Measurements from ENCODE around the gene GSX2. TPM values are rescaled to one million over a fixed set of nuclear protein-coding genes. Genes with fewer than 3 reads are reported as not detected.

The GSX2 gene
- total and polyA plus RNA-seq, 2 experiments from 2014 or later, result not detected

GRCh38 chr4:54095110-54095825 lies 4.7 kb upstream of the GSX2 start:
- H3K36me3 ChIP-seq, result no peaks in the 10 kb centered on the region
- no peak for TF ChIP-seq CTCF (IDR thresholded peaks at IDR 0.05; ENCODE audit: low read depth, low read length)
- no peak for DNase-seq (ENCODE audit: low read depth in 1 of 2, low spot score in 1 of 2)
- no peak overlapping the region for H3K4me3 ChIP-seq
- peaks cover 95% of the 10 kb centered on the region for H3K27me3 ChIP-seq
- no peaks in the 10 kb centered on the region for H3K9me3 ChIP-seq (ENCODE audit: low read depth)
- H3K4me1 ChIP-seq (ENCODE audit: low read depth), result no peaks in the 10 kb centered on the region
- no peak overlapping the region for H3K27ac ChIP-seq

DNA sequence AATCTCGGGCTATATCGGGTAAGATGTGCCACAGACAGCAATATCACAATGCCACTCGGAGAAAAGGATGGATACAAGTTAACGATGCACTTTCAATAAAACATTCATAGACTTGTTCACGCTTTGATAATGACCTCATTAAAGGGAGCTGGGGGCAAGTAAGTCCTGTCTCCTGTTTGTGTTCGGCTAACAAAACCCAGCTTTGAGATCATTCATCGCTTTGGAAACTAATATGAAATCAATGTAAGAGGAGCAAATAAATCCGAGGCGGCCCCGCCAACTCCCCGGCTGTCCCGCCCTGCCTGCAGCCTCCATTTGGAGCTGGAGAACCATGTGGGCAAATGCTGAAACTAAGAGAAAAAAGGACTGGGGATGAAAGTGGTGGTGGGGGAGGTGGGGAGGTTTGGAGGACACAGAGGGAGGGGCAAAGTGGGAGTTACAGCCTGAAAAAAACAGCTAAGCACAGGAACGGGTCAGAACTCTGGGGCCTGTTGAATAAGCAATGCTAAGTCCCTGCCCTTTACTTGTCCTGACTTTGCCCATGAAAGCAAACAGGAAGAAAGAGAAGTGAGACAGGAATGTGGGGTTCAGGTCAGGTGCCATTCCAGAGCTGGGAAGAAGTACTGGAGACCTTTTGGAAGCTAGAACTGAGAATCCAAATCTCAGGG lies 3.5 kb upstream of the GSX2 start:
- Histone ChIP-seq H3K4me1 (ENCODE audit: low read depth) (peaks cover 6% of the 10 kb centered on the region), H3K9me3 (ENCODE audit: low read depth) (no peaks in the 10 kb centered on the region), H3K36me3 (no peaks in the 10 kb centered on the region), H3K4me3 (no peak overlapping the region), H3K27ac (no peak overlapping the region), H3K27me3 (peaks cover 97% of the 10 kb centered on the region)
- TF ChIP-seq CTCF (IDR thresholded peaks at IDR 0.05; ENCODE audit: low read depth, low read length), result no peak
- no peak for DNase-seq (ENCODE audit: low read depth in 1 of 2, low spot score in 1 of 2)

DNA sequence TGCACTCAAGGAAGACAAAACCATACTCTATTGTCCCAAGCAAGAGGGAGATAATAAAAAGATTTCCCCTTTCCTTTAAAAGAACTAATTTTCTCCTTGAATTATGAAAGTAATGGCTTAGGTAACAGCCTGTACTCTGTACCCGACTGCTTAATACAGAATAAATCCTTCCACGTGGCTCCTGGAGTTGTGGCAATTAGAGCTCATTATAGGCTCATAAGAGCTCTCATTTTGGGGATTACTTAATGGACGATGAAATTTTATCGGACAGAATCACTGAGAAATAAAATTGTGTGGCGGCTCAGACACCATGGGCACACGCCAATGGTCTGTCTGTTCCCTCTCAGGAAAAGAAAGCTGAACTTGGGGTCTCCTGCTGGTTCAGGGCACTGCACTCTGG lies 2.8 kb upstream of the GSX2 start:
- Histone ChIP-seq H3K27ac (no peak overlapping the region), H3K9me3 (ENCODE audit: low read depth) (no peaks in the 10 kb centered on the region), H3K4me1 (ENCODE audit: low read depth) (peaks cover 6% of the 10 kb centered on the region), H3K27me3 (peaks cover 100% of the 10 kb centered on the region), H3K4me3 (no peak overlapping the region), H3K36me3 (no peaks in the 10 kb centered on the region)
- DNase-seq (ENCODE audit: low read depth in 1 of 2, low spot score in 1 of 2), result no peak
- TF ChIP-seq CTCF (IDR thresholded peaks at IDR 0.05; ENCODE audit: low read depth, low read length), result no peak

DNA sequence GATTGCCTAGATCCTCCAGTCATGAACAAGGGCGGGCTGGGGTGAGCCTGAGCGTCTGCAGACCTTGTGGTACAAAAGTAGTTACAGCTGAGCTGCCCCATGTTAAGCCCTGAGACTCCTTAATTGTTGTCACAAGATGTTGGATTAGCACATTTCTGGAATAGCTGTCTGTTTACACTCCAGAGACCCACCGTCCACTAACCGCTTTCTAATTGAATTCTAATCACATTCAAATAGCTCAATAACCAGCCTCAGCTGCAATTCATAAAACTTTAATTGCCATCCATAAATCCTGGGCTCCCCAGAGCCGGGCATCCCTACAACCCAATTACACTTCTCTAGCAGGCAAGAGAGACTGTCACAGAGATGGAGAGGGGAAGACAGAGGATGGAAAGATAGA lies 1.6 kb upstream of the GSX2 start:
- Histone ChIP-seq H3K27me3 (peaks cover 100% of the 10 kb centered on the region), H3K36me3 (no peaks in the 10 kb centered on the region), H3K9me3 (ENCODE audit: low read depth) (no peaks in the 10 kb centered on the region), H3K27ac (no peak overlapping the region), H3K4me3 (no peak overlapping the region), H3K4me1 (ENCODE audit: low read depth) (peaks cover 6% of the 10 kb centered on the region)
- TF ChIP-seq CTCF (IDR thresholded peaks at IDR 0.05; ENCODE audit: low read depth, low read length), result no peak
- no peak for DNase-seq (ENCODE audit: low read depth in 1 of 2, low spot score in 1 of 2)

GRCh38 chr4:54099287-54099747 lies 646 bp upstream of the GSX2 start:
- no peak for TF ChIP-seq CTCF (IDR thresholded peaks at IDR 0.05; ENCODE audit: low read depth, low read length)
- H3K4me1 ChIP-seq (ENCODE audit: low read depth), result peaks cover 11% of the 10 kb centered on the region
- DNase-seq (ENCODE audit: low read depth in 1 of 2, low spot score in 1 of 2), result no peak
- H3K36me3 ChIP-seq, result no peaks in the 10 kb centered on the region
- H3K4me3 ChIP-seq, result peak overlapping the region; percentile 23
- no peak overlapping the region for H3K27ac ChIP-seq
- H3K9me3 ChIP-seq (ENCODE audit: low read depth), result no peaks in the 10 kb centered on the region
- H3K27me3 ChIP-seq, result peaks cover 100% of the 10 kb centered on the region

Data from cardiac muscle cell (in vitro differentiated cells and primary cell).